ENCODE measurements around the gene P2RY2. TPM values are rescaled to one million over a fixed set of nuclear protein-coding genes. Genes with fewer than 3 reads are reported as not detected.

Gene P2RY2
- total RNA-seq, 1 experiment from 2014 or later, result 0.26 TPM

DNA sequence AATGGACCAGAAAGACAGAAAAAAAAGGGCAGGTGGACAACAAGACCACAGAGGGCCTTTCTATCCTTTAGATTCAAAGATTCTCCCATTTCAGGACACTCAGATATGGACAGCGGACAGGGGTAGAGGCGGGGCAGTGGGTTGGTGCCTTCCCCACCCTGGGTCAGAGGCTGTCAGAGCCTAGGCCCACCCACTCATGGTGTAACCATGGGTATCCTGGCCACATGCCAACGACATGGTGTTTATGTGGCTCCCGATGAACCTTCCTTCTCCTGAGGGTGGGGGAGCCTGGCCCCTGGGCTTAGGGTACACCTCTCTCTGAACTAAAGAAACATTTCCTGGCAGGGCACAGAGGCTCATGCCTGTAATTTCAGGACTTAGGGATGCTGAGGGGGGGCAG is 14.3 kb upstream of the P2RY2 start:
- no CpG with 5 or more reads among the region's 4 CpGs for WGBS (ENCODE audit: extremely low coverage, insufficient read length, low lambda C conversion rate)
- Histone ChIP-seq H4K91ac (ENCODE audit: insufficient read length, low read depth, low read length) (no peak overlapping the region), H3K9ac (ENCODE audit: extremely low read depth, insufficient read length, low read length) (no peak overlapping the region), H3K27me3 (ENCODE audit: insufficient read depth, low read length) (no peaks in the 10 kb centered on the region), H2BK15ac (ENCODE audit: low read depth, low read length) (no peak overlapping the region), H3K56ac (ENCODE audit: insufficient read length, low read depth, low read length) (no peak overlapping the region), H3K4me2 (ENCODE audit: insufficient read depth, insufficient read length, low read length) (no peak overlapping the region), H3K14ac (ENCODE audit: insufficient read depth, low read length) (no peak overlapping the region), H2BK120ac (ENCODE audit: low read depth, low read length, poor library complexity, severe bottlenecking) (no peak overlapping the region), H4K20me1 (ENCODE audit: control insufficient read depth, insufficient read depth, insufficient read length) (no peaks in the 10 kb centered on the region), H3K23me2 (ENCODE audit: insufficient read length, low read depth, low read length, poor library complexity, severe bottlenecking) (no peaks in the 10 kb centered on the region), H3K9me3 (ENCODE audit: control insufficient read depth, low read depth, low read length) (no peaks in the 10 kb centered on the region), H4K5ac (ENCODE audit: insufficient read length, low read depth, low read length) (no peak overlapping the region), H2BK20ac (ENCODE audit: low read depth, low read length, poor library complexity, severe bottlenecking) (no peak overlapping the region), H3K4ac (ENCODE audit: low read depth, low read length) (no peak overlapping the region), H3K18ac (ENCODE audit: insufficient read length, low read depth, low read length) (no peak overlapping the region), H3K23ac (ENCODE audit: insufficient read length, low read depth, low read length) (no peak overlapping the region), H2BK5ac (ENCODE audit: insufficient read length, low read length) (no peak overlapping the region), H3K27ac (ENCODE audit: insufficient read length, low read depth, low read length) (no peak overlapping the region), H3T11ph (ENCODE audit: low read length) (no peak overlapping the region), H2BK12ac (ENCODE audit: insufficient read length, low read depth, low read length) (no peak overlapping the region), H3K79me1 (ENCODE audit: insufficient read depth, low read depth, low read length, poor library complexity, severe bottlenecking) (no peaks in the 10 kb centered on the region), H2AK5ac (ENCODE audit: insufficient read length, low read length) (no peak overlapping the region), H3K79me2 (ENCODE audit: insufficient read depth, low read length) (no peaks in the 10 kb centered on the region), H4K8ac (replicated peaks; ENCODE audit: insufficient read length, low read depth, low read length) (no peak overlapping the region), H2AFZ (ENCODE audit: low read length) (no peak overlapping the region), H3K4me1 (ENCODE audit: insufficient read depth, low read length) (peaks cover 8% of the 10 kb centered on the region; the same call in 1 of the 2 replicates)
- DNase-seq, result no peak
- TF ChIP-seq, protein P1, sequence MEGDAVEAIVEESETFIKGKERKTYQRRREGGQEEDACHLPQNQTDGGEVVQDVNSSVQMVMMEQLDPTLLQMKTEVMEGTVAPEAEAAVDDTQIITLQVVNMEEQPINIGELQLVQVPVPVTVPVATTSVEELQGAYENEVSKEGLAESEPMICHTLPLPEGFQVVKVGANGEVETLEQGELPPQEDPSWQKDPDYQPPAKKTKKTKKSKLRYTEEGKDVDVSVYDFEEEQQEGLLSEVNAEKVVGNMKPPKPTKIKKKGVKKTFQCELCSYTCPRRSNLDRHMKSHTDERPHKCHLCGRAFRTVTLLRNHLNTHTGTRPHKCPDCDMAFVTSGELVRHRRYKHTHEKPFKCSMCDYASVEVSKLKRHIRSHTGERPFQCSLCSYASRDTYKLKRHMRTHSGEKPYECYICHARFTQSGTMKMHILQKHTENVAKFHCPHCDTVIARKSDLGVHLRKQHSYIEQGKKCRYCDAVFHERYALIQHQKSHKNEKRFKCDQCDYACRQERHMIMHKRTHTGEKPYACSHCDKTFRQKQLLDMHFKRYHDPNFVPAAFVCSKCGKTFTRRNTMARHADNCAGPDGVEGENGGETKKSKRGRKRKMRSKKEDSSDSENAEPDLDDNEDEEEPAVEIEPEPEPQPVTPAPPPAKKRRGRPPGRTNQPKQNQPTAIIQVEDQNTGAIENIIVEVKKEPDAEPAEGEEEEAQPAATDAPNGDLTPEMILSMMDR (conservative IDR thresholded peaks at IDR 0.05), result no peak
- no peak overlapping the region; a peak in 1 of 7 replicates for H3K27ac Mint-ChIP-seq
- peaks cover 24 to 30% of the 10 kb centered on the region in 2 experiments for H3K4me1 Mint-ChIP-seq
- peaks cover 0 to 2% of the 10 kb centered on the region in 2 experiments; a peak in 2 of 5 replicates for H3K9me3 Mint-ChIP-seq
- no peak overlapping the region for H3K4me3 Mint-ChIP-seq
- no peaks in the 10 kb centered on the region; the same call in 1 of the 2 replicates for H3K27me3 Mint-ChIP-seq (ENCODE audit: low read depth)
- H3K36me3 Mint-ChIP-seq (ENCODE audit: insufficient read depth in 1 of 3, low read depth in 3 of 3), result no peaks in the 10 kb centered on the region
